ENCODE results near the gene USP36. TPM values are rescaled to one million over a fixed set of nuclear protein-coding genes. Genes with fewer than 3 reads are reported as not detected.

The USP36 gene
- total RNA-seq, 1 experiment from 2014 or later: 74.0 TPM

- TF ChIP-seq AFF4 (CRISPR knock-in tag; IDR thresholded peaks at IDR 0.05; ENCODE audit: borderline replicate concordance) (no peak), GRHL2 (CRISPR knock-in tag; IDR thresholded peaks at IDR 0.05; ENCODE audit: insufficient replicate concordance, severe bottlenecking) (no peak), CREM (CRISPR knock-in tag; IDR thresholded peaks at IDR 0.05) (no peak), PRRX2 (CRISPR knock-in tag; IDR thresholded peaks at IDR 0.05) (no peak), ZNF121 (CRISPR knock-in tag; IDR thresholded peaks at IDR 0.05) (no peak), NR2C2 (CRISPR knock-in tag; IDR thresholded peaks at IDR 0.05) (no peak), AR (CRISPR knock-in tag; IDR thresholded peaks at IDR 0.05) (no peak), ZNF423 (CRISPR knock-in tag; IDR thresholded peaks at IDR 0.05) (no peak), FOXK1 (CRISPR knock-in tag; IDR thresholded peaks at IDR 0.05) (no peak), NFE2L1 (CRISPR knock-in tag; IDR thresholded peaks at IDR 0.05) (no peak), ZNF232 (CRISPR knock-in tag; IDR thresholded peaks at IDR 0.05) (no peak)
Measured at GRCh38 chr17:78817123-78817522, 23.5 kb downstream of the USP36 start (continued).

GRCh38 chr17:78815696-78816095 is 24.9 kb downstream of the USP36 start:
- no peak for ATAC-seq

More at GRCh38 chr17:78815696-78816095, 24.9 kb downstream of the USP36 start:
- H3K4me3 Mint-ChIP-seq: no peak overlapping the region
- DNase-seq (ENCODE audit: low spot score): no peak
- peaks cover 86% of the 10 kb centered on the region for H3K36me3 Mint-ChIP-seq
- no peaks in the 10 kb centered on the region for H3K4me1 Mint-ChIP-seq
- H3K27ac Mint-ChIP-seq: no peak overlapping the region
- TF ChIP-seq OVOL2 (CRISPR knock-in tag; IDR thresholded peaks at IDR 0.05; ENCODE audit: borderline replicate concordance) (no peak), MXD4 (CRISPR knock-in tag; IDR thresholded peaks at IDR 0.05; ENCODE audit: borderline replicate concordance) (no peak), JAZF1 (CRISPR knock-in tag; IDR thresholded peaks at IDR 0.05) (no peak), IRF2 (CRISPR knock-in tag; IDR thresholded peaks at IDR 0.05; ENCODE audit: borderline replicate concordance, low read depth) (no peak), GABPB1 (CRISPR knock-in tag; IDR thresholded peaks at IDR 0.05) (no peak), STAT6 (CRISPR knock-in tag; conservative IDR thresholded peaks at IDR 0.05; ENCODE audit: low read depth) (no peak), ESRRA (CRISPR knock-in tag; IDR thresholded peaks at IDR 0.05; ENCODE audit: borderline replicate concordance) (no peak), ERG (CRISPR knock-in tag; IDR thresholded peaks at IDR 0.05) (no peak), ZSCAN18 (CRISPR knock-in tag; IDR thresholded peaks at IDR 0.05) (no peak), FOXP4 (CRISPR knock-in tag; IDR thresholded peaks at IDR 0.05) (no peak), CREM (CRISPR knock-in tag; IDR thresholded peaks at IDR 0.05) (no peak), KAT7 (CRISPR knock-in tag; IDR thresholded peaks at IDR 0.05; ENCODE audit: borderline replicate concordance) (no peak)
- CTCF ChIA-PET: interaction anchor here (0.7 kb wide), 1 partner anchor 107 kb away, joined by 3 read pairs; no protein-coding TSS in a partner anchor
- POLR2A ChIA-PET: no interaction called here
- no peaks in the 10 kb centered on the region for H3K9me3 Mint-ChIP-seq
- H3K27me3 Mint-ChIP-seq (ENCODE audit: low read depth): no peaks in the 10 kb centered on the region
